SK-N-SH (cell line): ENCODE data around the gene CARS2. TPM values are rescaled to one million over a fixed set of nuclear protein-coding genes. Genes with fewer than 3 reads are reported as not detected.

Source experiments
- CTCF ChIA-PET: fragments of 300-600, 350-600 bp; formaldehyde crosslinking; extraction: SDS; loops from one replicate; lab custom pipeline; 2021; lab: Yijun Ruan, JAX
- POLR2A ChIA-PET: fragments of 350-600 bp; sonication (Branson Sonifier 250); formaldehyde crosslinking; extraction: SDS; loops from one replicate; lab custom pipeline; 2020; ENCODE audit warnings: antibody characterized with exemption, inconsistent platforms; lab: Yijun Ruan, JAX
- DNase-seq: peaks from one replicate; pipeline ENCODE4 v3.0.0; 2012
- H2AFZ ChIP-seq: fragments of 200-600 bp; sonication (generic); 2 replicates; pipeline ENCODE4 v1.8.1; 2016; ENCODE audit warnings: antibody characterized with exemption, mild to moderate bottlenecking, low read depth
- H3F3A ChIP-seq: fragments of 200-600 bp; sonication (generic); replicated peaks from 2 replicates; pipeline ENCODE3; 2016; ENCODE audit warnings: antibody characterized with exemption, mild to moderate bottlenecking; ENCODE audit not compliant: insufficient read depth
- H3K27ac ChIP-seq, 2 experiments: fragments of 200-500 bp in 1 of 2; fragments of 200-600 bp in 1 of 2; sonication (Bioruptor generic) in 1 of 2; sonication (generic), shearing (Covaris generic) in 1 of 2; 2 replicates each; pipeline versions ENCODE4 v1.5.1 to v1.6.1; 2014 to 2016; ENCODE audit warnings: low read depth in 2 of 2, inconsistent platforms in 1 of 2, low read length in 1 of 2, mild to moderate bottlenecking in 1 of 2, mixed read lengths in 1 of 2
- H3K27me3 ChIP-seq: fragments of 200-600 bp; sonication (generic), shearing (Covaris generic); 2 replicates; pipeline ENCODE4 v1.6.1; 2016; ENCODE audit warnings: mixed run types; ENCODE audit not compliant: insufficient read depth
- H3K36me3 ChIP-seq, 2 experiments: fragments of 200-500 bp in 1 of 2; fragments of 200-600 bp in 1 of 2; sonication (Bioruptor generic) in 1 of 2; sonication (generic) in 1 of 2; replicated peaks in 1 of 2; 2 replicates each; pipeline versions ENCODE3 to v1.5.1; 2014 to 2016; ENCODE audit warnings: low read length in 1 of 2, mild to moderate bottlenecking in 1 of 2; ENCODE audit not compliant: insufficient read depth in 2 of 2, control insufficient read depth in 1 of 2
- H3K4me1 ChIP-seq, 2 experiments: fragments of 200-500 bp in 1 of 2; fragments of 200-600 bp in 1 of 2; sonication (Bioruptor generic) in 1 of 2; sonication (generic), shearing (Covaris generic) in 1 of 2; 2 replicates each; pipeline versions ENCODE4 v1.5.1 to v1.6.1; 2014 to 2016; ENCODE audit warnings: low read depth in 1 of 2, low read length in 1 of 2, mixed run types in 1 of 2; ENCODE audit not compliant: insufficient read depth in 2 of 2, control insufficient read depth in 1 of 2
- H3K4me2 ChIP-seq: fragments of 200-600 bp; sonication (generic), shearing (Covaris generic); 2 replicates; pipeline ENCODE4 v1.6.1; 2017; ENCODE audit warnings: mixed run types
- H3K4me3 ChIP-seq, 2 experiments: fragments of 200-500 bp in 1 of 2; fragments of 200-600 bp in 1 of 2; sonication (Bioruptor generic) in 1 of 2; sonication (generic), shearing (Covaris generic) in 1 of 2; 2 replicates each; pipeline versions ENCODE4 v1.5.1 to v1.8.1; 2014 to 2016; ENCODE audit warnings: low read depth in 2 of 2, inconsistent platforms in 1 of 2, low read length in 1 of 2, mild to moderate bottlenecking in 1 of 2, mixed read lengths in 1 of 2, moderate library complexity in 1 of 2
- H3K79me2 ChIP-seq: fragments of 200-600 bp; sonication (generic); 2 replicates; pipeline ENCODE4 v1.8.1; 2017; ENCODE audit warnings: mild to moderate bottlenecking; ENCODE audit not compliant: insufficient read depth
- H3K9ac ChIP-seq: fragments of 200-600 bp; sonication (generic); 2 replicates; pipeline ENCODE4 v1.6.1; 2017; ENCODE audit warnings: mixed run types
- H3K9me2 ChIP-seq: fragments of 200-600 bp; sonication (generic); 2 replicates; pipeline ENCODE4 v1.6.1; 2017; ENCODE audit warnings: mixed run types
- H3K9me3 ChIP-seq: fragments of 200-600 bp; sonication (generic); 2 replicates; pipeline ENCODE4 v1.6.1; 2017; ENCODE audit warnings: mixed run types, mild to moderate bottlenecking, moderate library complexity
- H4K20me1 ChIP-seq: fragments of 200-600 bp; sonication (generic); 2 replicates; pipeline ENCODE4 v1.6.1; 2017; ENCODE audit warnings: mild to moderate bottlenecking, mixed run types; ENCODE audit not compliant: insufficient read depth
- EZH2phosphoT487 ChIP-seq: fragments of 200-600 bp; sonication (generic); IDR thresholded peaks from 2 replicates; pipeline ENCODE4 v1.6.1; 2017; ENCODE audit warnings: low read depth, mixed run types, mild to moderate bottlenecking, antibody characterized with exemption, moderate library complexity, borderline replicate concordance
- MEF2A ChIP-seq: IDR thresholded peaks from 2 replicates; pipeline ENCODE4 v1.4.0; 2012; ENCODE audit warnings: low read depth, borderline replicate concordance
- MXI1 ChIP-seq: IDR thresholded peaks from 2 replicates; pipeline ENCODE4 v1.6.1; 2012; ENCODE audit warnings: mild to moderate bottlenecking, low read depth, low read length, improper control_type of control experiment
- RFX5 ChIP-seq: IDR thresholded peaks from 2 replicates; pipeline ENCODE4 v1.6.1; 2012; ENCODE audit warnings: mild to moderate bottlenecking, improper control_type of control experiment, low read length
- RXRA ChIP-seq: IDR thresholded peaks from 2 replicates; pipeline ENCODE4 v1.4.0; 2012; ENCODE audit warnings: low read depth, mild to moderate bottlenecking, borderline replicate concordance
- SIN3A ChIP-seq: IDR thresholded peaks from 2 replicates; pipeline ENCODE4 v1.6.1; 2012; ENCODE audit warnings: low read depth, mild to moderate bottlenecking, low read length, moderate library complexity, borderline replicate concordance
- TAF1 ChIP-seq: IDR thresholded peaks from 2 replicates; pipeline ENCODE4 v1.6.1; 2012; ENCODE audit warnings: low read depth, mild to moderate bottlenecking, low read length, moderate library complexity, borderline replicate concordance
- TCF12 ChIP-seq: IDR thresholded peaks from 2 replicates; pipeline ENCODE4 v1.4.0; 2012
- WGBS: methylation state at CpG from one replicate; pipeline ENCODE4 v1.1.6; 2017; ENCODE audit warnings: low lambda C conversion rate; 5-methylcytosine and 5-hydroxymethylcytosine counted together
- polyA plus RNA-seq, 3 experiments: library from polyadenylated mRNA; depleted of rRNA; stranded (reverse); fragments of >200 nt; gene quantifications; 2 replicates each; pipeline ENCODE4 v1.2.3, GENCODE V29; 2012
- TF ChIP-seq, protein P1 (sequence below): IDR thresholded peaks from 2 replicates; pipeline ENCODE4 v1.6.1; 2012; ENCODE audit warnings: mild to moderate bottlenecking, low read depth, low read length, moderate library complexity
- TF ChIP-seq, protein P2 (sequence below): fragments of 150-350 bp; IDR thresholded peaks from 2 replicates; pipeline ENCODE4 v1.6.1; 2017; ENCODE audit warnings: antibody characterized with exemption, low read length, low read depth, borderline replicate concordance
- TF ChIP-seq, protein P3 (sequence below): IDR thresholded peaks from 2 replicates; pipeline ENCODE4 v1.4.0; 2012; ENCODE audit warnings: low read depth
- TF ChIP-seq, protein P4 (sequence below): IDR thresholded peaks from 2 replicates; pipeline ENCODE4; 2012

Gene CARS2
- polyA plus RNA-seq, 1 of the 3 experiments (the other 2 are of a cell fraction), result 78.6 TPM

DNA sequence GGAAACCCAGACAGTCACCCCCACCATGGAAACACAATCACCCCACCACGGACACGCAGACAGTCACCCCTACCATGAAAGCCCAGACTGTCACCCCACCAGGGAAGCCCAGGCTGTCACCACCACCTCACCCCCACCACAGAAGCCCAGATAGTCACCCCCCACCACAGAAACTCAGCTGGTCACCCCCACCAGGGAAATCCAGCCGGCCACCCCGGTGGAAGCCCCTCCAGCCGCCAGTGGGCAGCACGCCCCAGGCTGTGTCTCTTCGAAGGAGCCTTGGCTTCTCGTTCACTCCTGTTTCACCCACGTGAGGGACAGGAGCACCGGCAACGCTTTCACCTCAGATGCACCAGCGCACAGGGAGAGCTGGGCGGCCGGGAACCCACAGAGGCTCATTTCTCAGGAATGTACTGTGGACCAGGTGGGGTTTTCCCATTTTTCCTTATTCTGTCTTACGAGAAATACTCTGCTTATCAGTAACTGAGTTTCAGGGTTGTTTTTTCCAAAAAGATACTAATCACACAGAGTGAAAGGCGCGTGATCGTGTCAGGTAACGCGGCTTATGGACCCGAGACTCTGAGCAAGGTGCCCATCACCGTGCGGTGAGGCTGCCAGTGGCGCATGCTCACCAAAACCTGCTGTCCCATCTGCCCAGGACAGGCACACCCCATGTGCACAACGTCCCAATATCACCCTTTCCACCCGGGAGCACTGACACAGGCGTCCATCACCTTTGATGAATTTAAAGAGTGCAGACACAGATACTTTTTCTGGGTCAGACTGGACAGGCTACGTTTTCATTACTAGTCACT is 28.0 kb downstream of the CARS2 start:
- no peak overlapping the region for H3K4me2 ChIP-seq
- TF ChIP-seq TAF1 (no peak), MXI1 (no peak), EZH2phosphoT487 (no peak), RXRA (no peak), MEF2A (no peak), RFX5 (no peak), SIN3A (no peak), TCF12 (no peak)
- TF ChIP-seq, protein P1, sequence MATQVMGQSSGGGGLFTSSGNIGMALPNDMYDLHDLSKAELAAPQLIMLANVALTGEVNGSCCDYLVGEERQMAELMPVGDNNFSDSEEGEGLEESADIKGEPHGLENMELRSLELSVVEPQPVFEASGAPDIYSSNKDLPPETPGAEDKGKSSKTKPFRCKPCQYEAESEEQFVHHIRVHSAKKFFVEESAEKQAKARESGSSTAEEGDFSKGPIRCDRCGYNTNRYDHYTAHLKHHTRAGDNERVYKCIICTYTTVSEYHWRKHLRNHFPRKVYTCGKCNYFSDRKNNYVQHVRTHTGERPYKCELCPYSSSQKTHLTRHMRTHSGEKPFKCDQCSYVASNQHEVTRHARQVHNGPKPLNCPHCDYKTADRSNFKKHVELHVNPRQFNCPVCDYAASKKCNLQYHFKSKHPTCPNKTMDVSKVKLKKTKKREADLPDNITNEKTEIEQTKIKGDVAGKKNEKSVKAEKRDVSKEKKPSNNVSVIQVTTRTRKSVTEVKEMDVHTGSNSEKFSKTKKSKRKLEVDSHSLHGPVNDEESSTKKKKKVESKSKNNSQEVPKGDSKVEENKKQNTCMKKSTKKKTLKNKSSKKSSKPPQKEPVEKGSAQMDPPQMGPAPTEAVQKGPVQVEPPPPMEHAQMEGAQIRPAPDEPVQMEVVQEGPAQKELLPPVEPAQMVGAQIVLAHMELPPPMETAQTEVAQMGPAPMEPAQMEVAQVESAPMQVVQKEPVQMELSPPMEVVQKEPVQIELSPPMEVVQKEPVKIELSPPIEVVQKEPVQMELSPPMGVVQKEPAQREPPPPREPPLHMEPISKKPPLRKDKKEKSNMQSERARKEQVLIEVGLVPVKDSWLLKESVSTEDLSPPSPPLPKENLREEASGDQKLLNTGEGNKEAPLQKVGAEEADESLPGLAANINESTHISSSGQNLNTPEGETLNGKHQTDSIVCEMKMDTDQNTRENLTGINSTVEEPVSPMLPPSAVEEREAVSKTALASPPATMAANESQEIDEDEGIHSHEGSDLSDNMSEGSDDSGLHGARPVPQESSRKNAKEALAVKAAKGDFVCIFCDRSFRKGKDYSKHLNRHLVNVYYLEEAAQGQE, result no peak
- TF ChIP-seq, protein P2, sequence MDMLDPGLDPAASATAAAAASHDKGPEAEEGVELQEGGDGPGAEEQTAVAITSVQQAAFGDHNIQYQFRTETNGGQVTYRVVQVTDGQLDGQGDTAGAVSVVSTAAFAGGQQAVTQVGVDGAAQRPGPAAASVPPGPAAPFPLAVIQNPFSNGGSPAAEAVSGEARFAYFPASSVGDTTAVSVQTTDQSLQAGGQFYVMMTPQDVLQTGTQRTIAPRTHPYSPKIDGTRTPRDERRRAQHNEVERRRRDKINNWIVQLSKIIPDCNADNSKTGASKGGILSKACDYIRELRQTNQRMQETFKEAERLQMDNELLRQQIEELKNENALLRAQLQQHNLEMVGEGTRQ, result no peak
- TF ChIP-seq, protein P3, sequence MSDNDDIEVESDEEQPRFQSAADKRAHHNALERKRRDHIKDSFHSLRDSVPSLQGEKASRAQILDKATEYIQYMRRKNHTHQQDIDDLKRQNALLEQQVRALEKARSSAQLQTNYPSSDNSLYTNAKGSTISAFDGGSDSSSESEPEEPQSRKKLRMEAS, result no peak
- TF ChIP-seq, protein P4, sequence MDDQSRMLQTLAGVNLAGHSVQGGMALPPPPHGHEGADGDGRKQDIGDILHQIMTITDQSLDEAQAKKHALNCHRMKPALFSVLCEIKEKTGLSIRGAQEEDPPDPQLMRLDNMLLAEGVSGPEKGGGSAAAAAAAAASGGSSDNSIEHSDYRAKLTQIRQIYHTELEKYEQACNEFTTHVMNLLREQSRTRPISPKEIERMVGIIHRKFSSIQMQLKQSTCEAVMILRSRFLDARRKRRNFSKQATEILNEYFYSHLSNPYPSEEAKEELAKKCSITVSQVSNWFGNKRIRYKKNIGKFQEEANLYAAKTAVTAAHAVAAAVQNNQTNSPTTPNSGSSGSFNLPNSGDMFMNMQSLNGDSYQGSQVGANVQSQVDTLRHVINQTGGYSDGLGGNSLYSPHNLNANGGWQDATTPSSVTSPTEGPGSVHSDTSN, result no peak
- TF ChIP-seq, all 33 proteins: peak for 0
- ChIA-PET POLR2A (interaction anchor here (0.6 kb wide), 1 partner anchor 15 kb away, joined by 3 read pairs; no protein-coding TSS in a partner anchor), CTCF (interaction anchor here (0.6 kb wide), 1 partner anchor 143 kb away, joined by 3 read pairs; no protein-coding TSS in a partner anchor)
- no peaks in the 10 kb centered on the region for H3K9me2 ChIP-seq
- no peaks in the 10 kb centered on the region for H3K9me3 ChIP-seq
- H2AFZ ChIP-seq, result no peak overlapping the region
- H3K79me2 ChIP-seq, result peaks cover 3% of the 10 kb centered on the region; the same call in 1 of the 2 replicates
- no peak for DNase-seq
- H3K4me3 ChIP-seq, result no peak overlapping the region
- H3K27ac ChIP-seq, result no peak overlapping the region
- 90% methylated on average over 28 of the region's 28 CpGs for WGBS
- no peaks in the 10 kb centered on the region for H4K20me1 ChIP-seq
- peaks cover 24 to 45% of the 10 kb centered on the region in 2 experiments for H3K36me3 ChIP-seq
- no peaks in the 10 kb centered on the region for H3K27me3 ChIP-seq
- H3K9ac ChIP-seq, result no peak overlapping the region
- no peaks in the 10 kb centered on the region for H3F3A ChIP-seq
- H3K4me1 ChIP-seq, result no peaks in the 10 kb centered on the region
